ENCODE measurements around the gene ERCC3.
A peak's percentile ranks its signal among the peaks of the same experiment; 100 is the strongest.
"Not testable (repeated sequence)": the region's sequence is repeated elsewhere in the genome, so short reads cannot be mapped to it uniquely, and the experiment has no call there.

ERCC3 gene

DNA sequence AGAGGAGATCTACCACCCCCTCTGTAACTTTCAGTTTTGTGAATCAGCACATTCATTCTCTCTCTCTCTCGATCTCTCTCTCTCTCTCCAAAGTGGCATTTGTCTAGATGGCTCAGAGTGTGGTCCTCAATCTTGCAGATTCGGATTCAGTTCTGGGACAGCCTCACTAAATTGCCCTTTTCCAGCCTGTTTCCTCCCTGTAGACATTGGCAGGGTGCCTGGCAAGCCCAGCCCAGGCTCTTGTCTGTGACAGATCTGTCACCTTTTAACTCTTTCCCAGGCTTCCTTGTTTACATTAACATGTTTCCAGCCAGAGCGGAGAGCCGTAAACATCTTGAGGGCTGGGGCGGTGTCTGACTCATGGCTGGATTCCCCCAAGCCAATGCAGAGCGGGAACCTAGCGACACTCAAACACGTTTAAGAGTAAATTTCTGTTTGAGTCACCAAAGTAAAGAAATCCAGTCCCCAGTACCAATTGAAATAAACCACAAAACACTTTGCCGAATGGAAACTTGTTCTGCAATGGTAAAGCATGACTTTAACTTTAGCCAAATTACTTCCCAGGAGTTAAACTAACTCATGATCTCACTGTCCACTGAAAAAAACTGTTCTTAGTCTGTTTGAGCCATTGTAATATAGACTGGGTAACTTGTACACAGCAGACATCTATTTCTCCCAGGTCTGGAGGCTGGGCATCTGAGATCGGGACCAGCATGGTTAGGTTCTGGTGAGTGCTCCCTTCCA lies 67.3 kb downstream of the ERCC3 start:
- DNase-seq (ENCODE audit: low read depth in 3 of 3): peak in 2 of 3 donors; percentile 40 to 42

DNA sequence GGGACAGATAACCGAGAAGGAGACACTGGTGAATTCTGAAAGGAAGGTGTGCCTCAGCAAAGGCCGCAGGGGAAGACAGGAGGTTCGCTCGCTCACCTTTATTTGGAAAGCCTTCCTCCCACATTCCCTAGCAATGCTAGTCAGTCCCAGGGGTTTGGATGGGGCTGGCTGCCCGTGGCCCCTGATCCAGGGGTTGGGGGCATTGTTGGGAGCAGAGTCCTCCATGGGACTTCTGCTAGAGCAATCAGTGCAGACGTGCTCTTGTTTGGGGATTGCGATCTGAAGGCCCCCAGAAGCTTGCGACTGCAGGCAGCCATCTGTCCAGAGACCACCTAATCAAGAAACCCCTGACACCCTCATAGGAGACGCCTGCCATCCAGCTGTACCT lies 67.8 kb downstream of the ERCC3 start:
- no peak for DNase-seq (ENCODE audit: low read depth in 3 of 3)

DNA sequence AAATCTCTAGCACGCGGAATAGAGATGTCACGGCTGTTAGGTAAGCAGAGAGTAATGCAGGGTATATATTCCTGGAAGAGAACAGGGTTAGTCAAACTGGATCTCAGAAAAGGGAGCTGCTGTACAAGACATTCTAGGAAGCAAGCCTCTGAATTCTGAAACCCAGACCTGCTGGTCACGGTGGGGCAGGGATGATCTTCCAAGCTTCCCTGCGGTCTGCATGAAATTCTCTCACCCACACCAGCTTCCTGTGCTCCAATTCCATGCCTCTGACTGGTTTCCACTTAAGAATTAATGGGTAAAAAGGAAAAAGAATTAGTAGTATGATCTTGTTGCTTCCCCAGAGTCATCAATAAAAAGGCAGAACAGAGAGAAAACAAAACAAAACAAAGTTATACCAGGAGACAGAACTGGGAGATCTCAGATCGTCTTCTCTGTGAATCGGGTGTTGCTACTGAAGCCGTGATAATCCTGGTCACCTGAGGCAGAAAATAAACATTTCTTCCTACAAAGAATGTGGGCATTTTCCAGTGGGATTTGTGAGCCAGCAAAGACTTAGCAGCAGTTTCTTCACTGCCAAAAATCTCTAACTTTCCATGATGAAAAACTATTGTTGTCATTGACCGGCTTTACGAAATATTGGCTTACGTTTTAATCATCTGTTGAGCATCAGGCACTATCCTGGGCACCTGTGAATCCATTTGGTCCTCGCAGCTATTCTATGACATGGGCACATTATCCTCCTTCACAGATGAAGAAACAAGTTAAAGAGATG lies 68.6 kb downstream of the ERCC3 start:
- no peak for DNase-seq (ENCODE audit: low read depth in 3 of 3)

DNA sequence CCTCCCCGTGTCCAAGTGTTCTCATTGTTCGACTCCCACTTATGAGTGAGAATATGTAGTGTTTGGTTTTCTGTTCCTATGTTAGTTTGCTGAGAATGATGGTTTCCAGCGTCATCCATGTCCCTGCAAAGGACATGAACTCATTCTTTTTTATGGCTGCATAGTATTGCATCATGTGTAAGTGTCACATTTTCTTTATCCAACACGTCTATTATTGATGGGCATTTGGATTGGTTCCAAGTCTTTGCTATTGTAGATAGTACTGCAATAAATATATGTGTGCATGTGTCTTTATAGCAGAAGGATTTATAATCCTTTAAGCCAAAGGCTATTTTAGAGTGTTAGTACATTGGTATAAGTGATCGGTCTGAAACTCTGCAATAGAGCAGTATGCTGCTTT lies 69.8 kb downstream of the ERCC3 start:
- DNase-seq (ENCODE audit: low read depth in 3 of 3): not testable (repeated sequence)

GRCh38 chr2:127220768-127221527 lies 73.0 kb downstream of the ERCC3 start:
- DNase-seq (ENCODE audit: low read depth in 3 of 3): no peak

DNA sequence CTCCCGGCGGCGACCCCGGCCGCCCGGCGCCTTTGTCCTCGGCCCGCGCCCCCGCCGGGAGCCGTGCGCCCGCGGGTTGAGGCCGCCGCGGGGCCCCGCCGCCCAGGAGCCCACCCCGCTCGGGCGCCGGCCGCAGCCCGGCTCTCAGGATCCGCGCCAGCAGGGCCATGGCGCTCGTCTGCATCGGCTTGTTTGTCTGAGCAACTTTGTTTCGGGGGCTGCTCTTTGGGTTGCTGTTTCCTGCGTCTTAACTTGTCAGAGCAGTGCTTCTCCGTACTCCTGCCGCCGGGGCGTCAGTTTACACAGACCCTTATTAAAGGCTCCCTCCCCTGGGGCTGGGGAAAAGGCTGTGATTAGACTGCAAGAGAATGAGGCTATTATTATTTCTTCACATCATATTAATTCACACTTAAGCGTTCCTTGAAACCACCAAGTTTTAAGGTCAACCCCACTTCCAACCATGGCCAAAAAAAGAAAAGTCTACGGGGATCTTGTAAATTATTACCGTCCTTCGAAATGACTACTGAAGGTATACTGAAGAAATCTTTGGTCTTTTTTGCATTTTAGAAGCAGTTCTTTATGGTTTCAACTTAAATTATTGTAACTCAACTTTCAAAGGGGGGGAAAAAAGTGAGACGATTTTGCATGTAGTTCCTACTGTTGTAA lies 73.7 kb downstream of the ERCC3 start, which contains the start of gene CYP27C1:
TSS of gene CYP27C1 (minus strand) at position 198 of the 666 bp plus-strand sequence. CDS start at position 169, 29 bp downstream.
- DNase-seq (ENCODE audit: low read depth in 3 of 3): no peak

- no peak for DNase-seq (ENCODE audit: low read depth in 3 of 3)
Observed at GRCh38 chr2:127219171-127220070, 74.5 kb downstream of the ERCC3 start.

GRCh38 chr2:127218812-127219170 lies 75.2 kb downstream of the ERCC3 start:
- DNase-seq (ENCODE audit: low read depth in 3 of 3): no peak

- no peak for DNase-seq (ENCODE audit: low read depth in 3 of 3)
Observed at GRCh38 chr2:127217470-127218325, 76.2 kb downstream of the ERCC3 start.

GRCh38 chr2:127216593-127216992 lies 77.4 kb downstream of the ERCC3 start:
- DNase-seq (ENCODE audit: low read depth in 3 of 3): no peak

DNA sequence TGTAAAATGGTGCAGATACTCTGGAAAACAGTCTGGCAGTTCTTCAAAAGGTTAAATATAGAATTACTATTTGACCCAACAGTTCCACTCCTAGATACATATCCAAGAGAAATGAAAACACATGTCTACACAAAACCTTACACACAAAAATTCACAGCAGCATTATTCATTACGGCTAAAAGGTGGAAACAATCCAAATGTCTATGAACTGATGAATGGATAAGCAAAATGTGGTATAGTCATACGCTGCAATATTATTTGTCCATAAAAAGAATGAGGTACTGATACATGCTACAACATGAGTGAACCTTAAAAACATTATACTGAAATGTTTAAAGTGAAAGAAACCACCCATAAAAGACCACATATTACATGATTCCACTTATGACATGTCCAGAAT lies 77.8 kb downstream of the ERCC3 start:
- no peak for DNase-seq (ENCODE audit: low read depth in 3 of 3)

DNA sequence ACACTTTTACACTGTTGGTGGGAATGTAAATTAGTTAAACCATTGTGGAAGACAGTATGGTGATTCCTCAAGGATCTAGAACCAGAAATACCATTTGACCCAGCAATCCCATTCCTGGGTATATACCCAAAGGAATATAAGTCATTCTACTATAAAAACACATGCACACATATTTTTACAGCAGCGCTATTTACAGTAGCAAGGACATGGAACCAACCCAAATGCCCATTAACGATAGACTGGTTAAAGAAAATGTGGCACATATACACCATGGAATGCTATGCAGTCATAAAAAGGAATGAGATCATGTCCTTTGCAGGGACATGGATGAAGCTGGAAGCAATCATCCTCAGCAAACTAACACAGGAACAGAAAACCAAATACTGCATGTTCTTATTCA lies 79.7 kb downstream of the ERCC3 start:
- not testable (repeated sequence) for DNase-seq (ENCODE audit: low read depth in 3 of 3)

DNA sequence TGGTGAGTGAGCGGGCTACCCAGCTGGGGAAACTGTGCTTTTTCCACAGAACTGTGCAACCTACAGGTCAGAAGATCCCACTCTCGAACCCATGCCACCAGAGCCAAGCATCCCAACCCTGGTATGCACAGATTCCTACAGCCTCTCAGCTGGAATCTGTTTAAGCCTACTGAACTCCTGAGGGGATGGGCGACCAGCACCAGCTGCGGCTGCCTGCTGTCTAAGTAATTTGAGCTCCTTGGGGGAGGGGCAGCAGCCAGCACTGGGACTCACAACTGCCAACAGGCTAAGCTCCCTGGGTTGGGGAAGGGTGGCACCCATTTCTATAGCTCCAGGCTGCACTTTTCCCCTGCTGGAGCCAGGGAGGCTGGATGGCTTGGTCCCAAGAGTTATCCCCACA lies 85.6 kb downstream of the ERCC3 start:
- DNase-seq (ENCODE audit: low read depth in 3 of 3): no peak

All from stimulated activated CD4-positive, alpha-beta T cell treated with anti-CD3 and anti-CD28 coated beads, TNF-alpha, amount 100 ng/mL, for 48 hours (primary cell).